ENCODE results near the gene PHKG2. TPM values are rescaled to one million over a fixed set of nuclear protein-coding genes. Genes with fewer than 3 reads are reported as not detected.
"Not testable (repeated sequence)": the region's sequence is repeated elsewhere in the genome, so short reads cannot be mapped to it uniquely, and the experiment has no call there.

Gene PHKG2
- 24.8 and 25.7 TPM in 2 replicates for total RNA-seq (2014; rRNA removed; shearing (Covaris generic))
- polyA plus RNA-seq (2015; cell fraction: cytosol; rRNA removed): 17.8 and 19.7 TPM in 2 replicates
- 52.3 and 58.0 TPM in 2 replicates for polyA plus RNA-seq (2015; cell fraction: nucleus; rRNA removed)

GRCh38 chr16:30747799-30748633 is at the start of gene PHKG2:
TSS of gene PHKG2 (plus strand) at chr16:30748425. CDS start at chr16:30748821, 396 bp downstream.
- peak; percentile 99 for DNase-seq (ENCODE audit: low read depth)

- DNase-seq (ENCODE audit: low read depth): peak; percentile 78
These were observed 49.2 kb upstream of the PHKG2 start, which contains the start of gene SRCAP for GRCh38 chr16:30698816-30699614. TSS of gene SRCAP (plus strand) at chr16:30699171. CDS start at chr16:30700825, 1,654 bp downstream.

GRCh38 chr16:30699615-30700099 is 48.6 kb upstream of the PHKG2 start:
- no peak for DNase-seq (ENCODE audit: low read depth)

- no peak for DNase-seq (ENCODE audit: low read depth)
These were observed 47.7 kb upstream of the PHKG2 start for GRCh38 chr16:30700491-30700890.

- DNase-seq (ENCODE audit: low read depth): no peak
These were observed 47.3 kb upstream of the PHKG2 start for GRCh38 chr16:30700971-30701370.

GRCh38 chr16:30703071-30703470 is 45.2 kb upstream of the PHKG2 start:
- DNase-seq (ENCODE audit: low read depth): not testable (repeated sequence)

- no peak for DNase-seq (ENCODE audit: low read depth)
These were observed 44.3 kb upstream of the PHKG2 start for GRCh38 chr16:30703971-30704370.

GRCh38 chr16:30706046-30706445 is 42.2 kb upstream of the PHKG2 start:
- DNase-seq (ENCODE audit: low read depth): no peak

- DNase-seq (ENCODE audit: low read depth): no peak
These were observed 37.3 kb upstream of the PHKG2 start for GRCh38 chr16:30710971-30711370.

- no peak for DNase-seq (ENCODE audit: low read depth)
These were observed 36.5 kb upstream of the PHKG2 start for GRCh38 chr16:30711712-30712111.

- DNase-seq (ENCODE audit: low read depth): peak; percentile 46
These were observed 32.3 kb upstream of the PHKG2 start for GRCh38 chr16:30715750-30716445.

GRCh38 chr16:30720086-30720485 is 28.1 kb upstream of the PHKG2 start:
- DNase-seq (ENCODE audit: low read depth): no peak

GRCh38 chr16:30720694-30721093 is 27.5 kb upstream of the PHKG2 start:
- no peak for DNase-seq (ENCODE audit: low read depth)

- DNase-seq (ENCODE audit: low read depth): no peak
These were observed 27.1 kb upstream of the PHKG2 start for GRCh38 chr16:30721167-30721566.

- no peak for DNase-seq (ENCODE audit: low read depth)
These were observed 26.6 kb upstream of the PHKG2 start for GRCh38 chr16:30721606-30722005.

- no peak for DNase-seq (ENCODE audit: low read depth)
These were observed 25.8 kb upstream of the PHKG2 start for GRCh38 chr16:30722443-30722842.

- no peak for DNase-seq (ENCODE audit: low read depth)
These were observed 25.3 kb upstream of the PHKG2 start for GRCh38 chr16:30722916-30723315.

GRCh38 chr16:30723725-30724355 is 24.4 kb upstream of the PHKG2 start:
- DNase-seq (ENCODE audit: low read depth): no peak

- no peak for DNase-seq (ENCODE audit: low read depth)
These were observed 23.4 kb upstream of the PHKG2 start for GRCh38 chr16:30724641-30725417.

- DNase-seq (ENCODE audit: low read depth): no peak
These were observed 22.8 kb upstream of the PHKG2 start for GRCh38 chr16:30725418-30725792.
